RKO (cell line): ENCODE data around the gene PRR35.
A peak's percentile ranks its signal among the peaks of the same experiment; 100 is the strongest.

Source experiments
- DNase-seq: peaks from one replicate; pipeline ENCODE4 v3.0.0-alpha.2; 2016; ENCODE audit warnings: low spot score

Gene PRR35

DNA sequence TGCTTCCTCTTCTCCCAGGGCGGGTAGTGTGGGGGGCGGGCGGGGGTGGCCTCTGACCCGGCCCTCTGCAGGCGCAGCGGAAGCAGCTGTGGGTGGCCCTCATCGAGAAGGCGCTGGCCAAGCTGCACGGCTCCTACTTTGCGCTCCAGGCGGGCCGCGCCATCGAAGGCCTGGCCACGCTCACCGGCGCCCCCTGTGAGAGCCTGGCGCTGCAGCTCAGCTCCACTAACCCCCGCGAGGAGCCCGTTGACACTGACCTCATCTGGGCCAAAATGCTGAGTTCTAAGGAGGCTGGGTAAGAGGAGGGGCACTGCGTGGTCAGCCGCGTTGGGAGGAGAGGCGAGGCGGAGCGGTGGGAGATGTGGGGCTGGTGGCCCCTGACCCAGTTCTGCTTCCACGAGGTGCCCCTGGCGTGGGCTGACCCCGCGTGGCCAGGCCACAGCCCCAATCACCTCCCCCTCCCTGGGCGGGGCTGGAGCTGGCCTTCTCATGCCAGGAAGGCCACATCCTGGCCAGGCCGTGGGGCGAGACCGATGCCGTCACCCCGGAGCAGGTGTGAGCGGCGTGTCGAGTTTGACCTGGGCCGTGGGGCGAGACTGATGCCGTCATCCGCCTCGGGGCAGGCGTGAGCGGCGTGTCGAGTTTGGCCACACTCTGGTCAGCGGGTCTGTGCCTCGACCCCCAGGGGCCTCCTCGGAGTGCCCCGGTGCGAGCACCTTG, 10.5 kb upstream of the PRR35 start:
- DNase-seq: no peak

DNA sequence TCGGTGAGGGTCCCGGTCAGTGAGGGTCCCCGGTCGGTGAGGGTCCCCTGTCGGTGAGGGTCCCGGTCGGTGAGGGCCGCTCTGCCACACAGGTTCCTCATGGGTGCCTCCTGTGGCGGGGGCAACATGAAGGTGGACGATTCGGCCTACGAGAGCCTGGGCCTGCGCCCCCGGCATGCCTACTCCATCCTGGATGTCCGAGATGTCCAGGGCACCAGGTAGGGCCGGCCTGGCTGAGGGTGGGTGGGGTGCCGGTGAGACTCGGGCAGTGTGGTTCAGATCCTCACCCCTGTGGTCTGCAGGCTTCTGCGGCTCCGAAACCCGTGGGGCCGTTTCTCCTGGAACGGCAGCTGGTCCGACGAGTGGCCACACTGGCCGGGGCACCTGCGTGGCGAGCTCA, 9.0 kb upstream of the PRR35 start:
- no peak for DNase-seq

DNA sequence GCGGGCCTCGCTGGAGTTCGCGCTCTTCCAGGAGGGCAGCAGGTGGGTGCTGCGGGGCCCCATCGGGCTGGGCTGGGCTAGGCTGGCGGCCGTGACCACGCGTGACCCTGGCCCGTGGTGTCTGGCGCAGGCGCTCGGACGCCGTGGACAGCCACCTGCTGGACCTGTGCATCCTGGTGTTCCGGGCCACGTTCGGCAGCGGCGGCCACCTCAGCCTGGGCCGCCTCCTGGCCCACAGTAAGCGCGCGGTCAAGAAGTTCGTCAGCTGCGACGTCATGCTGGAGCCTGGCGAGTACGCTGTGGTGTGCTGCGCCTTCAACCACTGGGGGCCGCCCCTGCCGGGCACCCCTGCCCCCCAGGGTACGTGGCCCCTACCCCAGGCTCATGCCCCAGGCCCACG, 8.0 kb upstream of the PRR35 start:
- DNase-seq: no peak

DNA sequence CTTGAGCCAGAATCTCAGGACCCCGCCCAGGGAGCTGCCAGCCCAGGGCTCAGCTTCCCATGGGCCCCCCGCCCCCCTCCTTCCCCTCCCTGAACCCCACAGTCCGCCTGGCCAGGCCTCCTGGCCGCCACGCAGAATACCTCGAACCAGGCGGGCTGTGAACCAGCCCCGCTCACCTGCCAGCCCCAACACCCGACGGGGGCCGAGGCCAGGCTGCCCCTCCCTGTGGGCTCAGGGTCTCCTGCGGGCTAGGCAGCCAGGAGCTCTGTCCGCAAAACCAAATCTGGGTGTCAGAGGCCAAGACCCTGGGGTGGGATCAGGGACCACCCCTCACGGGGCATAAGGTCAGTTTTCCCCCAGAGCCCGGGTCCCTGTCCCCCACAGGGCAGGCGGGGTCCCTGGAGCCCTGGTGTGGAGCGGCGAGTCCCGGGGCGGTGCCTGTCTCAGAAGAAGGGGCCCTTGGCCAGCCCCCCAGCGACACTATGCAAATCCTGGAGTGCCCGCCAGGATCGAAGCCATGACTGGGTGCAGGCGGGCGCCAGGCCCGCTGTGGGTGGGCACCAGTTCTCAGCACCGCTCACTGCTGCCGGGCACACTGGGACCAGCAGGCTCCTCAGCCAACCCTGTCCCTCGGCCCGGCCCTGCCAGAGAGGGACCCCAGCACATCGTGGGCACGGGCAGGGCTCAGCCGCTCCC, 6.4 kb upstream of the PRR35 start:
- DNase-seq: no peak

DNA sequence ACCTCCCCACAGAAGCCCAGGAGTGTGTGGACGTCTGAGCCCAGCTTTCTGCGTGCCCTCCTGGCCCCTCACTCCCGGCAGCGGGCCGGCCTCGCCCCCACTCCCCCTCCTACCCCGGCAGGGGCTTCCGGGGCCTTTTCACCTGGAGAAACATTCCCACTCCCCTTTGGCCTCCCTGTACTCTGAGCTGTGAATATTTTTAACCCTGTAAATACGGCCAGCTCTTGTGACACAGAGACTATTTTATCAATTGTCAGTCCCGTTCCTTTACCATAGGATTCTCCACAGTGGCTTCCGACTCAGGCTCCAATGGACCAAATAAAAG, 5.9 kb upstream of the PRR35 start:
- no peak for DNase-seq

DNA sequence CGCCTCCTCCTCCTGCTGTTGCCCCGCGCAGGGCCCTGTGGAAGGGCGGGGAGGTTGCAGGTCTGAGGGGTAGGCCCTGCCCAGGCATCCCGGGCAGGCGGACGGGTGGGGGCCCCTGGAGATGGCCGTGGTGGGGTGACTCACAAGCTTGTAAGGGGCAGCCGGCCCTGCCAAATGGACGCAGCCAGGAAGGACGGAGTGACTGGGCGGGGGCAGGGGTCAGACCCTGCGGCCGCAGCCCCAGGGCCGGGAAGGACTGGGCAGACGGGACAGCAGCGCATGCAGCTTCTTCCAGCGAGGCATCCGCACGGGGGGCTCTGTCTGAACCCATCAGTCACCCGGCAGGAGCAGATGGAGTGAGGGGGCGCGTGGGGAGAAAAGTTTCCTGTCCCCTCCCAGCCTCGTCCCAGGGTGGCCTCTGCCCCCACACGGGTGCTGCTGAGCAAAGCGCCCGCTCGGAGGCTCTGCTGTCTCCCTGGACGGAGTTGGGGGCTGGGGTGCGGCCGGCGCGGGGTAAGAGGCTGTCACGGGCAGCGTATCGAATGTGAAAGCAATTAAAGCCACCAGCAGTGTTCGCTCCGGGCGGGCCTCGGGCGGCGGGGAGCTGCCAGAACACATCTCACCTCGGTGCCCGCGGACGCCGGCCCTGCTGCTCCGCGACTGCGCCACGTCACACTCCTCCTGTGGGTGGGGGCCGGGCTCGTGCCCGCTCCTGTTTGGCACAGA, 5.4 kb upstream of the PRR35 start:
- peak; percentile 21 for DNase-seq

DNA sequence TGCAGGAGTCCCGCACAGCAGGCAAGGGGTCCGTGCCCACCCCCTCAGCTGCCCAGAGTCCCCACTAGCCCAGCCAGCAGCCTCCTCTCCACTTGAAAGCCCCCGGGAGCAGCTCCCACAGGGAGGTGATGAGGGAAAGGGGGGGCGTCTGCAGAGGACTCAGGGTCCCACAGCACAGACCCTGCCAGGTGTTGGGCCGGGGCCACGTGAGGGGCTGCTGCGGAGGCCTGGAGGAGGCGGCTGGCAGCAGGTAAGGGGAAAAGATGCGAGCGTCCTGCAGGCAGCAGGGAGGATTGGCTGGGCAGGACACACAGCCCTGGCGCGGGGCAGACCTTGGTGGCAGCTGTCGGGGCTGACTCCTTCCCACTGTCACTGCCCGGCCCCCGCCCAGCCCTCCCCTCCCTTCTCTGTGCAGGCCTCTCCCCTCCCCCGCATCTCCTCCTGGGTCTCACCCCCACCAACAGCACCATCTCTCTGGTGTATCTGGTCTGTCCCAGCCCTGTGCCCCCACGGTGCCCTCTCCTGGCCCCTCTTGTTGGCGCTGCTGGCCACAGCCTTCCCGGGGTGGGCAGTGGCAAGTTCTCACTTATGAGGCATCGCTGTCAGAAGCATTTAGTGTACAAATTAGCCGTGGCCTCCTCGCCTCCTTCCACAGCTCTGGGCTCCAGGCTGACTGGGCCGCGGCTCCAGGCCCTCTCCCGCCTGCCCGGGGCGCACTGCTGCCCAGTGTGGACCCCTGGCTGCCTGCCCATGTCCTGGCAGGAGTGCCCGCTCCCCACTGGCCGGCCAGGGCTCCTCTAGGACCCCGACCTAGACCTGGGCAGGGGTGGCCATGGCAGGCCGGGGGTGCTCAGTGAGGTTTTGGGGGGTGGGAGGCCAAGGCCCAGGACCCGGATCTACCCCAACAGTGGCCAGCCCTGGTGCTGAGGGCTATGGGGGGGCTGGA, 4.4 kb upstream of the PRR35 start:
- peak; percentile 25 for DNase-seq

DNA sequence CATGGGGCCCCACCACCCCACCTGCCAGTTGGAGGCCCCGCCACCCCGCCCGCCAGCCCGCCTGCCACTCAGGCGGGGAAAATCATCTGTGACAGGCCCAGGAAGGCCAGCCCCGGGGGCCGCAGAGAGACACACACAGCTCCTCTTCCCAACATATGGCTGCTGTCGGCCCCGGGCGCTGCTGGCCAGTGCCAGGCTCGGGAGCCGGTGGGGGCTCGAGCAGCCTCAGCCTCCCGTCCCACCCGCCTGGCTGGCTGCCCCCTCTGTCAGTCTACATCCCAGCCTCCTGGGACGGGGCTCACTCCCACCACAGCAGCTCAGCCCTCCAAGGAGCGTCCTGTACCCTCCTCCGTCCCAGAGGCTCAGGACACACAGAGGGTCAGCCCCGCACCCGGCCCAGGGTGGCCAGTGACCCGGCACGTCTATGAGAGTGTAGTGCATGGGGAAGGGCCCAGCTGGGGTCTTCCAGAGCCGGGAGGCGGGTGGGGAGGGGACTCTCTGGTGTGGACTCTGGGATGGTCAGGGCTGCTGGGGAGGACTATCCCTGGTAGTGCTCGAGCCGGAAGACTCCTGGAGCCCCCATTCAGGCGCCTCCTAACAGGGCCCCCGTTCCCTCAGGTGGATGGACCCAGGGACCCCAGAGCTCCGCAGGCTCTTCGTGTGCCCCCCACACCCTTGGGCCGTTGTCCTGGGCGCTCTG, 3.6 kb upstream of the PRR35 start:
- no peak for DNase-seq

DNA sequence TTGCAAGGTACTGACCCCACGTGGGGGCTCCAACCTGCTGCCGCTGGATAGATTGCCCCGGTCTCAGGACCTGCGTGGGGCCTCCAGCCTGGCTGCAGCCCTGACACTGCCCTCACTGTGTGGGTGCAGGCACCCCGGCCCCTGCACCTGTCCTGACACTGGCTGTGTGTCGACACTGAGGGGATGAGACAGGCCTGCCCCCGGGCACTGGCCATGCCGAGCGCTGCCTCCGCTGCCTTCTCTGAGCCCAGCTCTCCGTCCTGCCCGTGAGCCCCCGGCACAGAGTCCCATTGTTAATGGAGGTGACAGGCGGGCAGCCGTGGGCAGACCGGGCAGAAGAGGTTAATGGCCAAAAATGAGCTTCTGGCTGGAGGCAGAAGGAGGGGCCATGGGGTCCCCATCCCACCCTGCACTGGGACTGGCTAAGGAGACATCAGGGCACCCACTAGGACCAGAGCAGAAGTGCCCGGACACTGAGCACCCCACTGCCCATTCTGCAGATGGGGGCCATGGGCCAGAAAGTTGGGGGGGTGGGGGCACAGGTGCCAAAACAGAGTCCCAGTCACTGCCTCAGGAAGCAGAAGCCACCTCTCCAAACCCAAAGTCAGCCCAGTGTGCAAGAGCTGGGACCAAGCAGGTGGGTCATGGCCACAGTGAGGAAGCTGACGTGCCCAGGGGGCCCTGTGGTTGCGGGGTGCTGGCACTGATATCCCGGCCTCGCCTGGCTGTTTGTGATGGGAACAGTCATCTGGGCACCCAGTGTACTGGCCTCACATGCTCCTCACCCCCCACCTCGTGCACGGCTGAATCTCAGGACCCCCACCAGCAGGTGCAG, 2.5 kb upstream of the PRR35 start:
- DNase-seq: no peak

DNA sequence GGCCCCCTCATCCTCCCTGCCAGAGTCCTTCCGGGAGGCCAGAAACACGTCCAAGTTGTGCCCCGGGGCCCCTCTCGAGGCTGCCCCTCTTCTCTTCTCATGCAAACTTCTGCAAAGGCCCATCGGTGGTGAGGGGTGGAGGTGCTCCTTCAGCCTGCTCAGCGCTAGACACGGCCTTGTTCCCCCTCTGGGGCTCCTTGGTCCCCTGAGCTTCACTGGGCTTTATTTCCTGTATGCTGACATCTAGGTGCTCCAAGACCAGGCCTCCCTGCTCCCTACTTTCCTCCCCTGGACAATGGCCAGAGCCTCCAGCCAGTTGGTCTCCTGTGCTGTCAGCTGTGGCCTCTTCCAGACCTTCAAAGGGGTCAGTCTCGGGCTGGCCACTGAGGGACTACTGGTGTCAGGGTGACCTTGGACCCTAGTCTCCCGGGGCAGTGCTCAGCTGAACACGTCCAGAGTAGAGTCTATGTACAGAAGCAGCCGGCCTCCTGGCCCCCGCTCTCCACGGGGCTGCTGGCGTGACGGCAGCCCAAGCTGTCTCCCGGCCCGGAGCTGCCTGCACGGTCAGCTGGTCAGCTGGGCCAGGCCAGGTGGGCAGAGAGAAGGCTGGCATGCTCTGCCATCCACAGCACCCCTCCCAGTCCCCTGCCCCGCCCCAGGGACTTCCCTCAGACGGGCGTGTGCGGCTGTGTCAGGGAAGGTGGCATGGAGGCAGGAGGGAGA, 1.7 kb upstream of the PRR35 start:
- DNase-seq: no peak

DNA sequence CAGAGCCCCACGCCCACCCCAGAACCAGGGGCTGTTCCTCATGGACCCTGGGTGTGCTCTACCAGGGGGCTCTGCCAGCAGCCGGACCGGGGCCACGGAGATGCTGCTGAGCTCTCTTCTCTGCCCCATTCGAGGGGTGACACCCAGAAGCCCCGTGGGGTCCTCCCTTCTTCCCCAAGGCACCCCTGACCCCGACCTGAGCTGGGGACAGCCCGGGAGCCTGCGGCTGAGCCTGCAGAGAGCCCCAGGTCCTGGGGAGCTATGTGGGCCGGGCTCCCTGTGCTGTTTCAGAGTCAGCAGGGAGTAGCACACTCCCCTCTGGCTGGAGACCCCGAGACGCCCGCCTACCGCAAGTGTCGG, 1.2 kb upstream of the PRR35 start:
- no peak for DNase-seq

DNA sequence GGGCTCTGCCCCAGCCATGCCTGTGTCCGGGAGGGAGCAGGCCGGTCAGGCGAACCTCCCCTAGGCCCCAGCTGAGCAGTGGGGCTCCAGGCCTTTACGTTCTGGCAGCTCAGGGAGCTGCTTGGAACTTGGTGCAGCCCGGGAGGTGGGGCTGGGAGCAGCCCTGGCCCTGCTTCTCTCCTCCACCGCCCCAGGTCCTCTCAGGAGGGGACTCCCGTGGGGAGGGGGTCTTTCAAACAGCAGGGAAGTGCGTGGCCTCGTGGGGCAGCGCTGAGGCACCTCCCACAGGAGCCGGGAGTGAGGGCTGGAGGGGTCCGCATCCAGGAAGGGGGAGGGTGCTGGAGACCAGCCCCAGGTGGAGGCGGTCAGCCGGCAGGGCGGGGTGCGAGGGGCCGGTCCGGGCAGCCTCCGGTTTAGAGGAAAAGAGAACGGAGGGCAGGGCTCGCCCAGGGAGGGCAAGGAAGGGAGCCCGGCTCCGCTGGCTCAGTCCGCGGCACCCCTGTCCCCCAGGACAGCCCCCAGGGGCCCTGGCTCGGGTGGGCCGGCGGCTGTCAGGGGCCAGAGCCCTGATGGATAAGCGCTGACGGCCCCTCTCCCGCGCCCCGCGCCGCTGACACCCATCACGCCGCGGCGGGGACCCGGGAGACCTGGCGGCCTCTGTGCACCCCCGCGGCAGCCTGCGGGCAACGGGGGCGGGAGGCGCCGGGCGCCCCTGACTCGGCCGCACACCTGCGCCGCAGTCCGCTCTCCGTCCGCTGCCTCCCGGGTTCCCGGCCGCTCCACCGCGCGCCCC, 587 bp upstream of the PRR35 start:
- DNase-seq: no peak

DNA sequence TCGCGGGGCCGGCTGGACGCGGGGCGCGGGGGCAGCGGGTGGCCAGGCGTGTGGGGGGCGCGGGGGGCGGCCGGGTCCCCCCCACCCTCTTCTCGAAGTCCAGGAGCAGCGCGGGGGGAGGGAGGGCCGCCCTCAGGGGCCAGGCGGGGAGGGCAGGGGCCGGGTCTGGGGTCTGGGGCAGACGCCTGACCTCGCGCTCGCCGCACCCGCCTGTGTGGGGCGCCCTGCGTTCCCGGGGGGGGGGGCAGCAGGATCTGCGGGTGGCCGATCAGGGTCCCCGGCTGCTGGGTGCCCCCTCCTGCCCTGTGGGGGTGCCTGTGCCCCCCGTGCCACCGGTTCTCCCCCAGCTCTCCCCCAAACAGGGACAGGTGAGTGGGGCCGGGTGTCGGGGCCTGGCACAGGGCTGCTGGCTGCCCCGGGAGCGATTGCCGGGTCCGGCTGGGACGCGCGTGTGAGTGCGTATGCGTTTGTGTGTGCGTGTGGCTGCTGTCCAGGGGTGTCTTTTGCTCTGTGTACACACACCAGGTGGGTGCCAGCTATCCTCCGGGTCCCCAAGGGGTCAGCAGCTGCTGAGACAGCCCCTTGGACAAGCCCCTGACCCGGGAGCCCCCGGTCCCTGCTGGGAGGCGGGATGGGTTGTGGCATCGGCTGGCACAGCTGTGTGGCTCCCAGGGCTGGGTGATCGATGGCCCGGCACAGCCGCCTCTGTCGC, 663 bp downstream of the PRR35 start:
- DNase-seq: no peak

DNA sequence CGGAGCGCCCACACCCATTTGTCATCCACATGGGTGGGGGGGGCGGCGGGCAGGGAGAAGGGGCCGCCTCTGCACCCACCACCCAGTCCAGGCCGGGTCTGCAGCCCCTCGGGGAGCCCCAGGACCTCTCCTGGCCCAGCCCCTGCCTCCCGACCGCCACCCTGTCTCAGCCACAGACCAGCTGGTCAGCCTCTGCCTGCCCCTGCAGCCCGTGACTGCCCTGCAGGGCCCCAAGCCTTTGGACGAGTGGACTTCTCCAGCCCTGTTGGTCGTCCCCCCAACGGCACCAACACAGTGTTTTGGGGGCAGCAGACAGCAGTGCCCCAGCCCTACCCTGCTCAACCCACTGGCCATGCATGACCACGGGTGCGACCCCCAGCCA, 1.2 kb downstream of the PRR35 start:
- no peak for DNase-seq

DNA sequence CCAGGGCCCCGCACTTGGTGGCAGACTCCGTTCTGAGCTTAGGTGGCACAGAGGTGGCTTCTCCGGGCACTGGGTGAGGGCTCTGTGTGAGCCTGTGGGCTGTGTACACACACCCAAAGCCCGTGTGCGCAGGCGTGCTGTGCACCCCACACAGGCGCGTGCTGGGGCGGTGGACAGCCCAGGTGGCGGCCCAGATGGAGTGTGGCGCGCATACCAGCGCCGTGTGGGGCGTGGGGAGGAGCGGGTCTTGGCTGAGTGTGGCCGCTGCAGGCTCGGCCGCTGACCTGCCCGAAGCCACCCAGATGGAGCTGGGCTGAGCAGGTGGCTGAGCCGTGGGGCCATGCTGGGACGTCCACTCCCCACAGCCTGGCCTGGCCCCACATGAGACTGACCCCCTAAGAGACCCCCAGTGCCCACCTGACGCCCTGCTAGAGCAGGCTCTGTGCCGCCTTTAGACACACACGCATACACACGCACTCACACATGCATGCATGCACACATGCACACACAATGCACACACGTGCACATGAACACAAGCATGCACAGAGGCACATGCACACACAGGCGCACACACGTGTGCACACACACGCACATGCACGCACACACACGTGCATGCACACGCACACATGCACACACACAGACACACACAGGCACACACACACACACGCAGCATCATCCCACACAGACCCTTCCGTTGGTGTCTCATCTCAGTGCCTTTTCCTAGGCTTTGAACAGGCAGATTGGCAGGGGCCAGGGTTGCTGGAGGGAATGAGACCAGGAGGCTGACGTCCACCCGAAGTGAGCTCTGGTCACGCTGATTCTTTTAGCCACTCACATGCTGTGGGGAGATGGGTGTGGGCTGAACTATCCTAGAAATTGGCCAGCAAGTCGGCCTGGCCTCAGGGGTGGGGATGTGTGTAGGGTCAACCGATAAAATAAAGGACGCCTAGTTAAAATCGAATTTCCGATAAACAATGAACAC, 2.1 kb downstream of the PRR35 start:
- no peak for DNase-seq

DNA sequence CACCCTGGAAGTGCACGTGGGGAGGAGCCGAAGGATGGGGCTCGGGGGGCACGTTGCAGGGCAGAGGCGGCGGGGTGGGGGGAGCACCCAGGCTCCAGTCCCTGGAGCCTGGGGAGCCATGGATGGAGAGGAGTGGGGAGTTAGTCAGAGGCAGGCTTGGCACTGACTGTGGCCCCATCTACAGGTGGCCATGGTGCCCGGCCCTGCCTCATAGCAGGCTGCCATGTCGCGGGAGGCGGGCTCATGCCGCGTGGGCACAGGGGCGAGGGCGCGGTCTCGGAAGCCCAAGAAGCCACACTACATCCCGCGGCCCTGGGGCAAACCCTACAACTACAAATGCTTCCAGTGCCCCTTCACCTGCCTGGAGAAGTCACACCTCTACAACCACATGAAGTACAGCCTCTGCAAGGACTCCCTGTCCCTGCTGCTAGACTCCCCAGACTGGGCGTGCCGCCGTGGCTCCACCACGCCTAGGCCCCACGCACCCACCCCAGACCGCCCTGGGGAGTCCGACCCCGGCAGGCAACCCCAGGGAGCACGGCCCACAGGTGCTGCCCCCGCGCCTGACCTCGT, 3.0 kb downstream of the PRR35 start:
- no peak for DNase-seq
